Measurements from ENCODE around the gene DGLUCY.
"Not testable (repeated sequence)": the region's sequence is repeated elsewhere in the genome, so short reads cannot be mapped to it uniquely, and the experiment has no call there.

DGLUCY gene, protein sequence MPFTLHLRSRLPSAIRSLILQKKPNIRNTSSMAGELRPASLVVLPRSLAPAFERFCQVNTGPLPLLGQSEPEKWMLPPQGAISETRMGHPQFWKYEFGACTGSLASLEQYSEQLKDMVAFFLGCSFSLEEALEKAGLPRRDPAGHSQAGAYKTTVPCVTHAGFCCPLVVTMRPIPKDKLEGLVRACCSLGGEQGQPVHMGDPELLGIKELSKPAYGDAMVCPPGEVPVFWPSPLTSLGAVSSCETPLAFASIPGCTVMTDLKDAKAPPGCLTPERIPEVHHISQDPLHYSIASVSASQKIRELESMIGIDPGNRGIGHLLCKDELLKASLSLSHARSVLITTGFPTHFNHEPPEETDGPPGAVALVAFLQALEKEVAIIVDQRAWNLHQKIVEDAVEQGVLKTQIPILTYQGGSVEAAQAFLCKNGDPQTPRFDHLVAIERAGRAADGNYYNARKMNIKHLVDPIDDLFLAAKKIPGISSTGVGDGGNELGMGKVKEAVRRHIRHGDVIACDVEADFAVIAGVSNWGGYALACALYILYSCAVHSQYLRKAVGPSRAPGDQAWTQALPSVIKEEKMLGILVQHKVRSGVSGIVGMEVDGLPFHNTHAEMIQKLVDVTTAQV

DNA sequence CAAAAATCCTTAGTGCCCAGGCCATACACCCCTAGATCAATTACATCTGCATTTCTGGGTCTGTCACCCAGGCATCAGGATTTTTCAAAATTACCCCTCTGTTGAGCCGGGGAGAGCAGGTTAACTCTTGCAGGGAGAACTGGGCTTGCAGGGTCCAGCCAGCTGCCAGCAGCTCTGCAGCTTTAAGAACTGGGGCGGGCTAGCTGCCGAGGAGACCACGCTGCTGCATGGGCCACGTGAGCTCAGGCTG lies at the start of gene DGLUCY:
Gene DGLUCY, plus strand, starts transcription at position 245 of the 250 bp plus-strand sequence. CDS start 46,222 bp downstream, outside the sequence.
- DNase-seq = peak in 1 of 56 donors; percentile 55

DNA sequence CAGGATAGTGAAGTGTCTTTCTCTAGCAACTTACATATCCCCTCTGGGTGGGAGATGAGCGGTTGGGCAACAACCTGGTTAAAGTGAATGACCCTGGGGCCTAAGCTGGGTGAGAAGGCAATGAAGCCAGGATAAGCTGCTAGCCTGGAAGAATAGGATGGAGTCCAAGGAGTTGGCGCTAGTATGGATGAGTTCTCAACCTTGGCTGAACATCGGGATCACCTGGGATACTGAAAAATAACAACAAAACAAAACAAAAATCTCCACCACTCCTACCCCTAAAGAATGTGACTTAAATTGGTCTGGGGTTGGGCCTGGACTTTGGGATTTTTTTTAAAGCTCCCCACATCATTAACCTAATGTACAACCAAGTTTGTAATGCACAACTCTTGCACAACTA lies 48.6 kb upstream of the DGLUCY start:
- DNase-seq = no peak

DNA sequence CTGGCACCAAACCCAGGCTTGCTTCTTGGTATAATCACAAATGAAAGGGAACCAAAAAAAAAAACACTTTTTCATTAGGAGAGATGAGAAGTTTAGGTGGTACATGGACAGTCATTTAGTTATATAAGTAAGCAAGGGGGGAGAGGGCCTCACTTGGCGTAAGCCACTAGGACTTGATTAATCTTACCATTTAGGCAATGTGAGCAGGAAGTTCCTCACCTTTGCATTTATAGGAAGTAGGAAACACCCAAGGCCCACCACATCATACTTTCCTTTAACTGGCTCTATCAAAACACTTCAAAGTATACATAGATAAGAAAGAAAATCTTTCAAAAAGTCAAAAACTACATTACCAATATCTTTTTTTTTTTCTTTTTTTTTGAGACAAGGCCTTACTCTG lies 46.7 kb upstream of the DGLUCY start:
- DNase-seq = no peak

DNA sequence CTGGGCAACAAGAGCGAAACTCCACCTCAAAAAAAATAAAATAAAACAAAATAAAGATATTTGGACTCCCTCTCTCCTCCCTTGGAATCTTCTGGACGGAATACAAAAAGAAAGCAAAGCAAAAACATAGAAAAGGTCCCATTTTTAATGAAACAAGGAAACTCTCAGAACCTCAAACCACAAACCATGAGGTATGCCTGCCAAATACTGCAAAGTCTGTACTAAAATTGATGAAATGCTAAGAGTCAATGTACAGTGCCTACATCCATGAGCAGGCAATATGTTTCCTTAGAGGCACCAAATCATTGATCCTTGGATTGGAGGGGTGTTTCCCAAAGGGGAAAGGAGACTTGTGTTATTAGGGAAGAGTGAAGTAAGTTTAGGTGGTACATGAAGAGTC lies 45.2 kb upstream of the DGLUCY start:
- DNase-seq = no peak

DNA sequence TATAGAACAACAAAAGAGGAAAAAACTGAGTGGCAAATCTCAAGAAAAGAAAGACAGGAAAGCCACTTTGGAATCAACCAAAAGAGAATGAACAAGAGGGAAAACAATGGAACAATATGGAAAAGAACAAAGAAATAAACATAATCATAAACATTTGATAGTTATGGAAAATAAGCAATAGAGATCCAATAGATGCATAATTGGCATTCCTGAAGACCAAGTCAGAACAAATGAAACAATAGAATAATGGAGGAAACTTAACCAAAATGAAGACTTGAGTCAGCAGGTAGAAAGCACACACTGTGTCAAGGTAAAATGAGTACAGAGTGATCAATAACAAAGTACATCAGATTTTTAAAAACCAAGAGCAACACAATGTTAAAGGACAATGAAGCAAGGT lies 43.3 kb upstream of the DGLUCY start:
- DNase-seq = no peak

DNA sequence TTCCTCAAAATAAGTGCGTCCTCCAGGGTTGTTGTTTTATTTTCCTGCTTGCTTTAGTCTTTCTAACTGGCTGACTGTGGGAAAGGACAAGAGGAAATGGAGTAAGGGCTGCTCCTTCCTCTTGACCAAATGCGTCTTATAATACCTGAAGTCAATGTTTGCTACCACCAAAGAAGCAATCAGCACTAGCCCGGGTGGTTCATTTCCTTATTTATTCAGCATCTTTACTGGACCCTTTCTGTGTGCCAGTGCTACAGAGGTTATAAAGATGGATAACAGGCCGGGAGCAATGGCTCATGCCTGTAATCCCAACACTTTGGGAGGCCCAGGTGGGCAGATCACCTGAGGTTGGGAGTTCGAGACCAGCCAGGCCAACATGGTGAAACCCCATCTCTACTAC lies 38.3 kb upstream of the DGLUCY start:
- no peak for DNase-seq

DNA sequence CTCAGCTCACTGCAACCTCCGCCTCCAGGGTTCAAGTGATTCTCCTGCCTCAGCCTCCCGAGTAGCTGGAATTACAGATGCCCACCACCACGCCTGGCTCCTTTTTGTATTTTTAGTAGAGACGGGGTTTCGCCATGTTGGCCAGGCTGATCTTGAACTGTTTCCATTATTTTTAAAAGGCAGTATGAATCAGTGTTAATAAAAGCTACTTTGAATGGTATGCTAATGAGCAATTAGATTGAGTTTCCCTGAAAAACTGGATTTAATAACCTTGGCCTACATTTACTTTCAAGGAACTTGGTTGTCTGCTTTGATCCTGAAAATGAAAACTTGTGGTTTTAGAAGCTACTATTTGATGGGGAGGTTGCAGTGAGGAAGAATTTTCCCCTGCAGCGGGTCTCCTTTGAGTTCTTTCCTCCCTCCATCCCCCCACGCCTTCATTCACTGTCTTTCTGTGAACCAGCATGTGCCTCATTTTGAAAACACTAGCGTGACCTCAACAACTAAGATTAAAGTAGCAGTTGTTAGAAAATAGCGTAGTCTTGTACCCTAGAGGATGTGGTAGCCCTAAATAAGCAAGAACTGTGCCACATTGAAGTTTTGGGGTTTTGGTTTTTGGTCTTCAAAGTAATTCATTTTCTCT lies 35.7 kb upstream of the DGLUCY start:
- no peak for DNase-seq

DNA sequence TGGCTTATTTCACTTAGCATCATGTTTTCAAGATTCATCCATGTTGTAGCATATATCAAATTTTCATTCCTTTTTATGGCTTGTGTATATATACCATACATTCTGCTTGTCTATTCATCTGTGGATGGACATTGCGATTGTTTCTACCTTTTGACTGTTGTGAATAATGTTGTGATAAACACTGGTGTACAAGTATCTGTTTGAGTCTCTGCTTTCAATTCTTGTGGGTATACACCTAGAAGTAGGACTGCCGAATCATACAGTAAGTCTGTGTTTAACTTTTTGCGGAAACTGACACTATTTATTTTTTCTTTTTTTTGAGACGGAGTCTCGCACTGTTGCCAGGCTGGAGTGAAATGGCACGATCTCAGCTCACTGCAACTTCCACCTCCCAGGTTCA lies 33.8 kb upstream of the DGLUCY start:
- DNase-seq = no peak

DNA sequence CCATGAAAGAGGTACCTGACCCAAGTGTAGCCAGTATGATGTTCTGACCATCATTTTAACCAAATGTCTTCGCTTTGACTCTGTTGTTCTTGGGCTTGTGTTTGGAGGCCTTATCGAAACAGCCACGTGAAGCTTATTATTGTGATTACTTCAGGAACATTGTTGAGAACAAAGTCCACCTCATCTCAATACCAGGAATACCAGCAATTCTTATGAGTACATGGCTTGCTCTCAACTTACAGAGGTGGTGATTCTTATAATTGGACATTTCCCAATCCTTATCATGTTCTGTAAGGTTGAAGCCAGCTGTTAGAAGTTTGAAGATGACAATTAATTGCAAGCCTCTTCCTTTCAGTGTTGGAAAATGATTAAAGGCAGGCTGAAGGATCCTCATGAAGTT lies 31.6 kb upstream of the DGLUCY start:
- DNase-seq = no peak

DNA sequence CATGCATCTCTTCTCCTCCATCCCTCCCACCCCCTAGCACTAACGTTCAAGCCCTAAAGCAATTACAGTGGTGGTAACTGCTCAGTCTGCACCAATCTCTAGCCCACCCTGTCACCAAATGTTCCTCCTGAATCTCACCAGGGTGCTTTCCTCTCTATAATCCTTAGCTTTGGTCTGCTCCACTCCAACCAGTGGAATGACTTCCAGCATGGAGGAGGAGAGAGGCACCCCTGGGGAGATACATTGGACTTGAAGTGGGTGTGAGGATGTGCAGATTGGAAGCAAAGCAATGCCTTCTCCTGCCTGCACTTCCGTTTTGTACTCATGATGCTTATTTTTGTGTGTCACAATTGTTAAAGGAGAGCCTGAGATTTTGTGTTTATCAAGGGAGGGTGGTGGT lies 29.4 kb upstream of the DGLUCY start:
- DNase-seq = no peak

DNA sequence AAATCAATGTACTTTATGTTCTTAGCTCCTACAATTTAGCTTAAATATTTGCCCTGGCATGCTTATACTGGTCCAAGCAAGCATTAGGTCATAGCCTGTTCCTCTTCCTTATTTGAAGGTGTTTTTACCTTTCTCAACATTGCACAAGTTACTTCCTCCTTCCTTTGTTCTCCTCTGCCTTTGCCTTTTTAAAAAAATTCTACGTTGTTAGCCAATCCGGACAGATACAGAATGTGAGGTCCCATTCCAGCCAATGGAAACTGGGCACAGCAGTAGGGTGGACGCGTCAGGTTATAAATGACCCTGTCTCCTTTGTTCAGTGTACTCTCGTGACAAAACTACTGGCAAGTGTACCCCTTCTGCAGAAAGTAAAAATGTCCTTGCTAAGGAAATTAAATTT lies 26.4 kb upstream of the DGLUCY start:
- not testable (repeated sequence) for DNase-seq

DNA sequence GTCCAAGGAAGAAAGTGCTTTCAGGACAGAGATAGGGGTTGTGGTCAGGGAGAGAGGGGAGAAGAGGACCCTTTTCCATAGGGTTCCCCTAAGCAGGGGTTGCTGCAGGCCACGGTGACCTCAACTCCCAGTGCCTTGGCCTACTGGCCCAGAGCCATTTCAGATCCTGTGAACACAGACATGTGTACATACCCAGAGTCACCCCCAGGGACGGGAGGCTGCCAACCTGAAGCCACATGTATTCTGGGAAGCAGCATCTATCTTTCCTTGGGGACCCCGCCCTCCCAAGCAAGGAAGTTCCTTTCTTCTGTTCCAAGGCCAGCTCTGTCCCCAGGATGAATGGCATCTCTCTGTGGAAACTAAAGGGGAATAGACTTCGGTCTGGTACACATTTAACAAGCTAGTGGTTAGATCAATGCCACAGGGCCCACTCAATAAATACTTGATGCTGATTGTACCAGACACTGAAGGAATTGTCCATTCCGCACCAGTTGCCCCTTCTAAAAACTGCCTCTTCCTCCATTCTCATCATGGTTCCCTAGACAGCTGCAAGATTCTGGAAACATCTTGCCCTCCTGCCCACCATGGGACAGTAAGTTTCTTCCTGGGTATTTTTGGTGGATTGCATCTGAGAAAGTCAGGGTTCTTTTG lies 25.2 kb upstream of the DGLUCY start:
- no peak for DNase-seq

DNA sequence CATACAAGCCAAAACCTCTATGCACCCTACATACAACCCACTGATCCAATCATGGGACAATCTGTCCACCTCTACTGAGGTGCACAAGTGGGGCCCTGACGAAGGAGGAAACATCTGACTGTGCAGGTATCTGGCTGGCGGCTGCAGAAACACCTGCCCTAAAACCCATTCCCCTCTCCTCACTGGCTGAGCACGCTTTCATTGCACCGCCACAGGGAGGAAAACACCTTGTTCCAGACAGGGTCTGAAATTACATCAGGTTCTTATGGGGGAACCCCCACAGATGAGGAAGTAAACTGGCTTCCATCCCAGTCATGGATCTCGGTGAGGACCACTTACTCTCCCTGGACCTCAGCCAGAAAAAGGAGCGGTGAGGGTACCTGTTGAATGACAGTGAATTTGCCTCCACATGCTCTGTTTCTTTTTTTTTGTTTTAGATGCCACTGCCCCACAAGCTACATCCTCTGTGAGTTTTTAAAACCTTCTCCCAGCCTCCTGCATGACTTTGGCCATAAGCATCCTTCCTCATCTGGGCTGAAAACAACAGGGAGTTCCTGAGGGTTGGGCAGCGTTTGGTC lies 23.8 kb upstream of the DGLUCY start:
- no peak for DNase-seq

DNA sequence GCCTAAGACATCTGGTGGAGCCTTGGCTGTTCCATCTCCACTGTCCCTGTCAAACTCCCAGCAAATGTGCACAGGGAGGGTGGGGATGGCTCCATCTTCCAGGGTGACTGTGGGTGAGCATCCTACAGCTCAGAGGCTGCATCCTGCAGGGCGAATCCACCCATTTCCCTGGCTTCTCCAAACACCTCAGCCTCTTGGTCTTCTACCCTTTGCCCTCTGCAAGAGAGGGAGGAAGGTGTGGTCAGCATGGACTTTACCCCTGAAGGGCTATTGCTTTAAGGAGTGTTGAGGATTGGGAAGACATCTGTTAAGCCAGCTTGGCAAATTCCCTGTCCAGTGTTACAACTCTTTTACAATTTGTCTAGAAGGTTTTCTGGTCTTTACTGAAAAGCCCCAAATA lies 23.1 kb upstream of the DGLUCY start:
- DNase-seq = no peak

DNA sequence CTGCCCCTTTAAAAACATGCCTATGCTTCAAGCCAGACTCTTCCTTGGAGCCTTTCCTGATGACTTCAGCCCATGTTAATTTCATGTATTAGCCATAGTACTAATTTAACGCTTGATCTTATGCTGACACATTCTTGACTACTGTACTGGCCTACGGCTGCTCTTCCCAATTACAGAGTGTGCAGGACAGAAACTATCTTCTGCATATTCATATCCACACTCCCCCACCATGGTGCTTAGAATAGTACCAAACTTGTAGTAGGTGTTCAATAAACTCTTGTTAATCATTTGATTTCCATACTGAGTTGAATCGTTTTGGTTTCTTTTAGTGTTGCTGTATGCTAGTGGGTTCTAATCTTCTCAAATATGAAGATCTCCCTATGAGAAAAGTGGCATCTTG lies 21.8 kb upstream of the DGLUCY start:
- DNase-seq = no peak

DNA sequence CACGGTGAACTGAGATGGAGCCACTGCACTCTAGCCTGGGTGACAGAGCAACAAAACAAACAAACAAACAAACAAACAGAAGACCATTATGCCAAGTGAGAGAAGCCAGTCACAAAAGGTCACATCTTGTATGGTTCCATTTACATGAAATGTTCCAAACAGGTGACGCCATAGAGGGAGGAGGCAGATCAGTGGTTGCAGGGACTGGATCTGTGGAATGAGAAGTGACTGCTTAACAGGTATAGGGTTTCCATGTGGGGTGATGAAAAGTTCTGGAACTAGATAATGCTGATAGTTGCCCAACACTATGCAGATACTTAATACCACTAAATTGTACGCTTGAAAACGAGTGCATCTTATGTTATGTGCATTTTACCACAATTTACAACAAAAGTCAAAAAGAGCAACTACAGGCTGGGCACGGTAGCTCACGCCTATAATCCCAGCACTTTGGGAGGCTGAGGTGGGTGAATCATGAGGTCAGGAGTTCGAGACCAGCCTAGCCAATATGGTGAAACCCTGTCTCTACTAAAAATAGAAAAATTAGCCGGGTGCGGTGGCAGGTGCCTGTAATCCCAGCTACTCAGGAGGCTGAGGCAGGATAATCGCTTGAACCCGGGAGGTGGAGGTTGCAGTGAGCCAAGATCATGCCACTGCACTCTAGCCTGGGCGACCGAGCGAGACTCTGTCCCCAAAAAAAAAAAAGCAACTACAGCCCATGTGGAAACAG lies 20.0 kb upstream of the DGLUCY start:
- not testable (repeated sequence) for DNase-seq

DNA sequence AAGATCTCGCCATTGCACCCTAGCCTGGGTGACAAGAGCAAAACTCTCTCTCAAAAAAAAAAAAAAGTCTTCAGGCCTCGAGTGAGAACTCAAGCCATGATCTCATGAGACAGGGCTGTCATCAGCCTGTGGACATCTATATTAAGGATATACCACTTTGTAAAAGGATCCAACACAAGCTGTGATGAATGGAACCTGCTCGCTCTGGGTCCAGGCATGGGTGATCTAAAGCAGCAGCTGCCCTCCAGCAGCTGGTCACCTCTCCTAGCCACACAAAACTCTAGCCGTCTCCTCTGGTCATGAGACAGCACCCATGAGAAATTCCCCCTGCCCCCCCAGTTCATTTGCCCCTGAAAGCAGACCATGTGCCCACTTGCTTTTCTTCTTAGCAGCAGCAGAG lies 19.1 kb upstream of the DGLUCY start:
- no peak for DNase-seq

DNA sequence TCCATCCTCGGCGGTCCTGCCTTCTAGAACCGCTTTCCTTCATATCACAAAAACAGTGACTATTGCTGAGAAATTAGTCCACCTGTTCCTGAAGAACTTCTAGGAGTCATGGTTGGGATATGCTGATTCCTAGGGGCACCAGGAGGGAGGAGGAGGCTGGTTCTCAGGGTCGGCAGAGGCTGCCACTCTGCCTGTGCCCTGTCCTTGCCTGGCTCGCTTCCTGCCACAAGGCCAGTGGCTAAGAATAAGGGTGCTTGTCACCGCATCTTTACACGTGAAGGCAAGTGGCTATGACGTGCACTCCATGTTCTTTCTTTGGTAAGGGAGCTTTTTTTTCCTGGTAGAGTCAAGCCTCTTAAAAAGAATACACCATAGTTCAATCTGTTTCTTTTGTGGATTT lies 18.7 kb upstream of the DGLUCY start:
- DNase-seq = no peak

DNA sequence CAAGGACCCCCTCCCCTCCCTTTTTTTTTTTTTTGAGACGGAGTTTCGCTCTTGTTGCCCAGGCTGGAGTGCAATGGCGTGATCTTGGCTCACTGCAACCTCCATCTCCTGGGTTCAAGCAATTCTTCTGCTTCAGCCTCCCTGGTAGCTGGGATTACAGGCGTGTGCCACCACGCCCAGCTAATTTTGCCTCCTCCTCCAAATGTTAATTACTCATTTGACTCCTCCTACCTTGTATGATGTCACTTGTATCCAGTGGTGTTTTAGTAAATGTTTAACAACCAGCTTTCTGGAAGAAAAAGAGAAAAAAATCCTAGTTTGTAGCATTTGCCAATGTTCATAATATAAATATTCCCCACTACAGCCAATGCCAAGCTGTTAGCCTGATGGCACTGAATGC lies 16.2 kb upstream of the DGLUCY start:
- not testable (repeated sequence) for DNase-seq

DNA sequence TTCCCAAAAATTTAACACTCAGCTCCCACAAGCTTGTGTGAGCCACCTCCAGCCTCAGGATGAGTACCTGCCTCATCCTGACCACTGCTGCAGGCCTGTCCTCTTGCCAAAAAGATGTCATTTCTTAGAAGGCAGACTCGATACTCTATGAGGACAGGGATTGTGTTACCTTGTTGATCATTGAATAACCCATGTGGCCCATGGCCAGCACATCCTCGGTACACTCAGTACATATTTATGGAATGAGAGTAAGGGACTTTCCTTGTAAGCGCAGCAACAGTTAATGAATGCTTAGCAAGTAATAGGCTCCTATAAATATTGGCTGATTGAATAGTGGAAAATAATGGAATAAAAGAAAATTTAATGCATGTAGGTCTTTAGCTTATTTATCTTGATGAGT lies 15.3 kb upstream of the DGLUCY start:
- no peak for DNase-seq

DNA sequence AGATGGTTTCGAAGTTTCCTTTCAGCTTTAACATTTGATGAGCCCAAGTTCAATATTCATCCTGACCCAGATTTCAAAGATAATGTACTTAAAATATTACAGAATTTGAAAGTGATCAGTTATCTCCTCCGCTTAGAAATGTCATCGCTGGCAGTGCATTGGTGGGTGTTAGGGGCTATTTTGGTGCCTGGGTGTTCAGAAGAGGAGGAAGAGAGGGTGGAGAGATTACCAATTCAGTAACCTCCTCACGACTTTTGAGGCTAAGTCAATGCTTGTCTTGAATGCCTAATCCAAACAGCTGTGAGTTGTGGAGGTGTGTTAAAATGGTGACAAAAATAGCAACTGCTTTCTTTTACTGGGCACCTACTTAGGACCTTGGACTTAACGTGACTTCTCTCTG lies 13.8 kb upstream of the DGLUCY start:
- DNase-seq = peak in 11 of 56 donors; percentile 10 to 51 (median 19)
